HG03095 (cell line): ENCODE measurements around the gene MKI67.

Experiments
- ATAC-seq: cut with Tn5 transposase; IDR thresholded peaks from one replicate; pipeline ENCODE4 v1.9.1; 2021; ENCODE audit warnings: moderate library complexity; ENCODE audit not compliant: unreplicated experiment

Gene MKI67

DNA sequence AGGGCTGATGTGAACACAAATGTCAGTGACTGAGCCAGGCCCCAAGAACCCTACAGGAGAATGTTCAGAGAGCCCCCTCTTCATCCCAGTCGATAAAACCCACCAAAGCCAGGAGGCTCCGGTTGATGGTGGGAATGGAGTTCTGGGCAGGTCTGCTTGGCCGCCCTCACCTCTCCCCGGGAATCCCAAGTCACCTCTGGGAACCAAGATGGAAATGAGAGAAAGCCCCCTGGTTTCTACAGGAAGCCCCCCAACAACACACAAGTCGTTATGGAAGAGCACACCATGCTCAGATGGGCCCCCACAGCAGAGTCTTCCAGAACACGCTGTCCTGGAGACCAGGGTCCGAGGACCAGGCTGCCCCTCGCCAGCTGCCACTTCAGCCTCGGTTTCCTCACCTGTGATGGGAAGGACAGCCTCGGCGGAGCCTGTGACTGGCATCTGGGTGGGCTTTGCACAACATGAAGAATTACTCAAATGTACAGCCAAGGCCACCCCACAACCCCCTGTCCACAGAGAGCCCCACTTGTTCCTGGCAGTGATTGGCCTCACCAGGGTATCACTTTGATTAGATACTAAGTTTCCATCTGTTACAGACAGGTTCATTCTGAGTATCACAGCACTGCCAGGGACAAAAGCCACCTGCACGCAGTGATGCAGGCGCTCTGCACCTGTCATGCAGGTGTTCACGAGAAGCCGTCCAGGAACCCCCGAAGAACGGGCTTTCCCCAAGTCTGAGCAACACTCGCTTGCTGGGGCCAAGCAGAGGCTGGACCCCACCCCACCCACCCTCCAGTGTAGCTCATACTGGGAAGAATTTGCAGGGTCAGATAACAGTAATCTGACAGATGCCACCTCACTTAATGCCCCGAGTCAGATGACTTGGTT lies 57.6 kb downstream of the MKI67 start:
- ATAC-seq = no peak

GRCh38 chr10:128067691-128068397 lies 58.4 kb downstream of the MKI67 start:
- no peak for ATAC-seq

DNA sequence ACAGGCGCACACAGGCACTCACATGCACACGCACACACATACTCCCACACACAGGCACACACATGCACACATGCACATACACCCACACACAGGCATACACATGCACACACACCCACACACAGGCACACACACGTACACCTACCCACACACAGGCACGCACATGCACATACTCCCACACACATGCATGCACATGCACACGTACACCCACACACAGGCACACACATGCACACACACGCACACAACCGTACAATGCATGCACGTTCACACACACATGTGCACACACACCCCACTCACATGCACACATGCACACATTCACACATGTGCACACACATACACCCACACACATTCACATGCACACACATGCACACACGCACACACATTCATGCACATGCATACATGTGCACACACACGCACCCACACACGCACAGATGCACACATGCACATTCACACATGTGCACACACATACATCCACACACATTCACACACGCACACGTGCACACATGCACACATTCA lies 59.3 kb downstream of the MKI67 start:
- no peak for ATAC-seq

GRCh38 chr10:128065881-128066534 lies 60.2 kb downstream of the MKI67 start:
- no peak for ATAC-seq

DNA sequence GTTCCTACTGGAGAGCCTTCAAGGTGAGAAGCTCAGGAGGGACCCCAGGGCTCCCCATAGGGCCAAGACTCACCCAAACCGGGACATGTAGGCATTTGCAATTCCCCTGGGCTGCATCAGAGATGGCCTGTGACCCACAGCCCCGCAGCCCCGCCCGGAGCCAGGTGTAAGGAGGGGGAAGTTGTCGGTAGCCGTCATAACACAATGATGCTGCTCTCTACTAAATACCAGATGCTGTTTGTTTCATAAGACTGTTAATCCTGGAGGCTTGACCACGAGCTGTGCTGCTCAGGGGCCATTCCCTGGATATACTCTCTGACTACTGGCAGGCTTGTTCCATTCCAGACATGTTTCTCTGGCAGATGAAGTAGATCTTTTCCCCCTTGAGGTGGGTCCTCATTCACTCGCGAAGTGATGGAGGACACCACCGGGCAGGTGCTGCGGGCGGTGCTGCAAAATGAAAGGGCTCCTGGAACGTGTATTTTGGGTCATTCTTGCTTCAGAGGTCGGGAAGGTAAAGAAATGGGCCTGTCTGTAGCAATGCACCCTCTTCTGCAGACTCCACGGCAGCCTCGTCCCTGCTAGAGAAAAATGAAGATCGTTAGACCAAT lies 61.1 kb downstream of the MKI67 start:
- ATAC-seq = peak; percentile 35

DNA sequence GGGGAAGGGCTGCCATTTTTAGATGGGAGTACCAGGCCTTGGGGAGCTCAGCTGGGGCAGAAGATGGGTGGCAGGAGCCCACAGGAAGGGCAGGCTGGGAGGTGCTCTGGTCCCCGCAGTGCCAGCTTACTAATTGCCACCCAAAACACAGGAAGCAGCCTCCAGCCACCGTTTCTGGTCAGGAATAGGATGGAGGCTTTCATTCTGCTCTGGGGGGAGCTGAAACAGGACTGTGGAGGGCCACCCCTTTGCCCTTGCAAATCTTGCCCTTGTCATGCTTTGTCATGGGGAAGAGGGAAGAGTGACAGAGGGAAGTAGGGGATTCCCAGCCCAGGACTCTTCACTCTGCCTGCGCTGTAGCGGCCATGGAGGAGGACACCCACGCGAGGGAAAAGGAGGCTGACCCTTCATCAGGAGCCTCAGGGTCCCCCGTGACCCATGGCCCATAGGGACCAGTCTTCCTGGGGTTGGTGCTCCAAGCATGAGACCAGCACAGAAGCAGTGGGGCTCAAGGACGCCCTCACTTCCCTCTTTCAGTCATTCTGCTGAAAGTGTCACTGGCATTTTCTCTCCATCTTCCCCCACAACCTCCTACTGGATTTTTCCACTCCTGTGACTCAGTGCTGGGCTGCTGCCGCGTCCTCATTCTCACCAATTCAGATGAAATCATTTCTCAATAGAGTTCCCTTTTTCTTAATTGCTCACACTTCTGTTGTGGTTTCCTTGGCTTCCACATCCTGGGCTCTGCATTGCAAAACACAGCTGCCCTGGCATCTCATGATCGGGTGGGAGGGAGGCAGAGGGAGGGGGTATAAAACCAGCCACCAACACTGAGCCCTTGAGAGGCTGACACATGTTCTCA lies 61.9 kb downstream of the MKI67 start:
- peak; percentile 46 for ATAC-seq

- ATAC-seq = no peak
Observed at GRCh38 chr10:128063736-128064107, 62.5 kb downstream of the MKI67 start.

DNA sequence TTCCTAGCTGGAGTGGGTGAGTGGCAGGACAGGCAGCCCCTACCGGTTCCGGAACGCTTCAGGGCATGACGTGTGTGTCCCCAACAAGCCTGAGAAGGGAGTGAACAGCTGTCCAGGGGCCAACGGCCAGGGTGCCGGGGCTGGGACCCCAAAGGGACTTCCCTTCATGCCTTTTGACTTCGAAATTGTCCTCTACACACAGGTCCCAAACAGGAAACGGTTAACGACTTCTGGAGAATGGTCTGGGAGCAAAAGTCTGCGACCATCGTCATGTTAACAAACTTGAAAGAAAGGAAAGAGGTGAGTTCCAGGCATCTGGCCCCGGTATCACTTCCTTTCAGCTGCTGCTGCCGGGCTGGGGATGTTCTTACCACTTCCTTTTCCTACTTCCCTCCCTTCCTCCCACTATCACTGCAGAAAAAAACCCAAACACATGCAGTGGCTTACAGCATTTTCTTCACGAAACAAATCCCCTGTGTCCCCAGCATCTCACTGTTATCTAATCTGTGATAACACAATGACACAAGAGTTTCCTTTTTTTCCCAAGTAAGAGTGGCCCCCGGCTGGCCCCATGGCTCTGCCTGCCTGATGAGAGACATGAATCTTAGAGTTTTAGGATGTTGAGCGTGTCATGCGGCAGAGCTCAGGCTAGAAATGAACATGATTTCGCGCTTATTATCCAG lies 63.2 kb downstream of the MKI67 start:
- ATAC-seq = peak; percentile 45

DNA sequence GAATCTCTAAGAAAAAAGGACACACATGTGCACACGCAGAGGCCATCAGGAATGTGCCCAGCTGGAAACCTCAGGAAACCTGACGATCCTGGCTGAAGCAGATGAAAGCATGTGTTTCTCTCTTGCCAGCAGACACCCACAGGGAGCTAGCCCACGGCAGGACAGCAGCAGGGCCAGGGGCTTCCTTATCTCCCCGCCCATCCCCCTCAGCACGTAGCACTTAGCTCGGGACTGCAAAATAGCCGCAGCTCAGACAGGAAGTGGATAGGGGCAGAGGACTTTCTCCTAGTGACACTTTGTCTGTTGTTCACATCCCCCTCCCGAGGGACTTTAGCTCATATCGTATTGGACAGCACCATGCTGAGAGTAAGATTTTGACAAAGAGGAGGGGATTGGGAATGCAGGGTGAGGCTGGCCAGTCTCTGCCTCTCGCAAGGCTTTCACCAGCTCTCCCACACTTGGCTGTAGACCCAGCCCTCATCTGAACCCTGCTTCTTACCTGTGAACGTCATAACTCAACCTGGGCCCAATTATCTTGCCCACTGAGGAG lies 63.8 kb downstream of the MKI67 start:
- ATAC-seq = peak; percentile 5

GRCh38 chr10:128061306-128062300 lies 64.6 kb downstream of the MKI67 start:
- ATAC-seq = no peak

GRCh38 chr10:128060341-128061250 lies 65.6 kb downstream of the MKI67 start:
- ATAC-seq = no peak

DNA sequence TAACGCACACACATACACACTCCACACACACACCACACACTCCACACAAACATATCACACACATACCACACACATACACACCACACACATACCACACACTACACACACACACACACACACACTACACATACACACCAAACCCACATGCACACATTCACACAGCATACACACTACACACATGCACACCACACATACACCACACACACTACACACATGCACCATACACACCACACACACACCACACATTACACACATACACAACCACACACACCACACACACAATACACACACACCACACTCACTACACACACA lies 66.3 kb downstream of the MKI67 start:
- ATAC-seq = no peak

- no peak for ATAC-seq
Observed at GRCh38 chr10:128059266-128059981, 66.8 kb downstream of the MKI67 start.

GRCh38 chr10:128058750-128059134 lies 67.5 kb downstream of the MKI67 start:
- no peak for ATAC-seq

- ATAC-seq = no peak
Observed at GRCh38 chr10:128058106-128058749, 68.0 kb downstream of the MKI67 start.
